ENCODE data around the gene TFB2M. TPM values are rescaled to one million over a fixed set of nuclear protein-coding genes. Genes with fewer than 3 reads are reported as not detected.

Gene TFB2M
- polyA plus RNA-seq, 1 donor (not counting 4 experiments of a cell fraction or from before 2014, with no cell fraction given): 28.6 TPM

GRCh38 chr1:246526915-246527314 lies 39.1 kb downstream of the TFB2M start:
- Histone ChIP-seq H3K9me1 (ENCODE audit: control insufficient read depth, extremely low read depth, insufficient read depth, low read length) (no peaks in the 10 kb centered on the region), H4K20me1 (ENCODE audit: control insufficient read depth, extremely low read depth, insufficient read depth, low read length) (no peaks in the 10 kb centered on the region), H3K9me3 (ENCODE audit: control insufficient read depth, low read depth, low read length) (peaks cover 8% of the 10 kb centered on the region), H3K9ac (ENCODE audit: control insufficient read depth, extremely low read depth, insufficient read depth, low read length) (no peak overlapping the region), H3K36me3 (ENCODE audit: control insufficient read depth in 2 of 2, extremely low read depth in 1 of 2, insufficient read depth in 2 of 2, low read length in 2 of 2) (no peaks in the 10 kb centered on the region), H3K27me3 (ENCODE audit: control insufficient read depth, extremely low read depth, insufficient read depth, low read length) (no peaks in the 10 kb centered on the region), H3K27ac (ENCODE audit: control insufficient read depth, insufficient read depth, low read length) (no peak overlapping the region), H3K79me2 (ENCODE audit: control insufficient read depth, insufficient read depth, low read length) (no peaks in the 10 kb centered on the region), H2AFZ (ENCODE audit: control insufficient read depth, low read length) (no peak overlapping the region), H3K4me1 (ENCODE audit: control insufficient read depth, extremely low read depth, insufficient read depth, low read length) (no peaks in the 10 kb centered on the region), H3K4me2 (ENCODE audit: control insufficient read depth, extremely low read depth, insufficient read depth, low read depth, low read length) (no peak overlapping the region), H3K4me3 (ENCODE audit: control insufficient read depth in 2 of 3, extremely low read depth in 1 of 3, insufficient read depth in 2 of 3, low read depth in 1 of 3, low read length in 3 of 3) (no peak overlapping the region)
- FAIRE-seq (no peak), DNase-seq (ENCODE audit: low read depth, low spot score) (no peak)
- dilution Hi-C loops (cut with MboI; ENCODE audit: extremely low pct_ligation_motif_present, low sequenced_read_pairs): no loop called here
- no peak for TF ChIP-seq EZH2 (IDR thresholded peaks at IDR 0.05; ENCODE audit: low read length)
- TF ChIP-seq CTCF (optimal IDR thresholded peaks at IDR 0.05 in 1 of 3, IDR thresholded peaks at IDR 0.05 in 1 of 3, conservative IDR thresholded peaks at IDR 0.05 in 1 of 3; ENCODE audit: extremely low read depth in 1 of 3, insufficient read depth in 2 of 3, low read length in 3 of 3): no peak

GRCh38 chr1:246526380-246526779 lies 39.7 kb downstream of the TFB2M start:
- no peak overlapping the region for H3K4me2 ChIP-seq (ENCODE audit: control insufficient read depth, extremely low read depth, insufficient read depth, low read depth, low read length)
- no peak overlapping the region for H2AFZ ChIP-seq (ENCODE audit: control insufficient read depth, low read length)
- no peak for FAIRE-seq
- no peaks in the 10 kb centered on the region for H3K27me3 ChIP-seq (ENCODE audit: control insufficient read depth, extremely low read depth, insufficient read depth, low read length)
- DNase-seq (ENCODE audit: low read depth, low spot score): no peak
- H3K4me3 ChIP-seq (ENCODE audit: control insufficient read depth in 2 of 3, extremely low read depth in 1 of 3, insufficient read depth in 2 of 3, low read depth in 1 of 3, low read length in 3 of 3): no peak overlapping the region
- H3K36me3 ChIP-seq (ENCODE audit: control insufficient read depth in 2 of 2, extremely low read depth in 1 of 2, insufficient read depth in 2 of 2, low read length in 2 of 2): no peaks in the 10 kb centered on the region
- H3K4me1 ChIP-seq (ENCODE audit: control insufficient read depth, extremely low read depth, insufficient read depth, low read length): no peaks in the 10 kb centered on the region
- no peaks in the 10 kb centered on the region for H3K9me1 ChIP-seq (ENCODE audit: control insufficient read depth, extremely low read depth, insufficient read depth, low read length)
- no peaks in the 10 kb centered on the region for H3K79me2 ChIP-seq (ENCODE audit: control insufficient read depth, insufficient read depth, low read length)
- dilution Hi-C loops (cut with MboI; ENCODE audit: extremely low pct_ligation_motif_present, low sequenced_read_pairs): no loop called here
- no peak overlapping the region for H3K9ac ChIP-seq (ENCODE audit: control insufficient read depth, extremely low read depth, insufficient read depth, low read length)
- TF ChIP-seq EZH2 (IDR thresholded peaks at IDR 0.05; ENCODE audit: low read length): no peak
- no peak for TF ChIP-seq CTCF (optimal IDR thresholded peaks at IDR 0.05 in 1 of 3, IDR thresholded peaks at IDR 0.05 in 1 of 3, conservative IDR thresholded peaks at IDR 0.05 in 1 of 3; ENCODE audit: extremely low read depth in 1 of 3, insufficient read depth in 2 of 3, low read length in 3 of 3)
- no peaks in the 10 kb centered on the region for H4K20me1 ChIP-seq (ENCODE audit: control insufficient read depth, extremely low read depth, insufficient read depth, low read length)
- H3K27ac ChIP-seq (ENCODE audit: control insufficient read depth, insufficient read depth, low read length): no peak overlapping the region
- peaks cover 8% of the 10 kb centered on the region for H3K9me3 ChIP-seq (ENCODE audit: control insufficient read depth, low read depth, low read length)
